ENCODE measurements around the gene MGST2.

The MGST2 gene

DNA sequence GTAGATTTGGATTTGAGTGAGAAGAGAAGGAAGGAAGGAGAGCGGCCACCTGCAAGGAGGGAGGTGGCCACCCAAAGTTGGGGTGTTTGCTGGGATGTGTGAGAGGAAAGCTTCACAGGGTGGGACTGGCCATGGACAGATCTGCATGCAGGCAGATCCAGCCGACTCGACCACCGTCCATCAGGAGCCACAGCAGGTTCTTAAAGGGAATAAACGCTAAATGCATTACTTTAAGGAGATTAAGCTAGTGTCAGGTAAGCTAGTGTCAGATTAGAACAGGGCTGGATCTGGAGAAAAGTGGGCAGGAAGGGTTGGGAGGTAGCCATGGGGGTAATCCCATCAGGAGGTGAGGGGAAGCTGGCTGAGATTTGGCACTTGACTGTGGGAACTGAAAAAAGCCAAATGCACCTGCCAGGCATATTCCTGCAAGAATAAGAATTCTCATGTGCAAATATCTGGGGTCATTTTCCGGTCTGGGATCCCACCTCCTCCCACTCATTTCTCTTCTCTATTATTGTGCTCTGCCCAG is 79.6 kb downstream of the MGST2 start:
- no peak for DNase-seq

DNA sequence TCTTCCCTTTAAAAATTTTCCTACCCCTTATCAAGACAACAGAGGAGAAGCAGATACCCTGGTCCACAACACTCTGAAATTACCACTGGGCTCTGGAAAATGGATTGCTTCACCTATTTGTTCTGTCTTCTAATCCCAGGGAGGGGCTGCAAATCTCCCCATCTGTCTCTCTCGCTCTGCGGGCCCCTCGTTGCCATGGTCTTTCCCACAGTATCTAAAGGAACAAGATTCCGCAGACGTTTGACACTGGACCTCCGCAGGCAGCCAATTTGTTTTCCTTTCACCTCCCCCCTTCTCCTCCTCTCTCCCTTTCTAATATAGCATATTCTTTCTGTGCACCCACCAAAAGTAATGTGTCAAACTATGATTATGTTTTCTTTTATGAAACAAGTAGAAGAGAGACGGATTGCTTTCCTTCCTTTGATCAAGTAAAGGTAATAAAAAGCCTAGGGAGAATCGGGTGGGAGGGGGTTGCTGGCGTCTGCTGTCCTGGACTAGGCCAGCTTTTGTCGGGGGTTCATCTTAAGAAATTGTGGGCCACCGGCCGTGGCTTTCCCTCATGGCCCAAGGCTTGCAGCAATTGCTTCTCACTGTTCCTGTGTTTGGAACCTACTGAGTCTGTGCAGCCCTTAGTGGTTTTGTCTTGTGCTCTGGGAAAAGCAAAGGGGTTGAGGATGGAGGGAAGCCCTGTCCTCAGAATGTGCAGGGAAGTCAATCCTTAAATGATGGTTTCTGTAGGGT is 81.0 kb downstream of the MGST2 start:
- DNase-seq, result no peak

DNA sequence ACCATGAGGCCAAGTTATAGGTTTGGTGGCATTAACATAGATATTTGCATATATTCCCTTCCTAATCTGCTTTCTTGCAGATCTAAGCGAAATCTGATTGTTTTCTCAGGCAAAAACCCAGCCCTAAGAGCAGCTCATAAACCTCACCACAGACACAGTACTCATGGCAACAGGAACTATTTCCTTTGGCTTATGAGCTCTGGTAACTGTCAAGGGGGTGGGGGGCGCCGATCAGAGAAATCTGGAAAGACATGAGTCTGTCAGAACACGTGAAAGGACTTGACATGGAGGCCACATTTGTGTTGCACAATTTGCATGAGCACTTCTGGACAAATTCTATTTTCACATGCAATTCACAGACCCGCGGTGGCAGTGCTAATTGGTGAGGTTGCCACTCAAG is 83.7 kb downstream of the MGST2 start:
- DNase-seq, result no peak

DNA sequence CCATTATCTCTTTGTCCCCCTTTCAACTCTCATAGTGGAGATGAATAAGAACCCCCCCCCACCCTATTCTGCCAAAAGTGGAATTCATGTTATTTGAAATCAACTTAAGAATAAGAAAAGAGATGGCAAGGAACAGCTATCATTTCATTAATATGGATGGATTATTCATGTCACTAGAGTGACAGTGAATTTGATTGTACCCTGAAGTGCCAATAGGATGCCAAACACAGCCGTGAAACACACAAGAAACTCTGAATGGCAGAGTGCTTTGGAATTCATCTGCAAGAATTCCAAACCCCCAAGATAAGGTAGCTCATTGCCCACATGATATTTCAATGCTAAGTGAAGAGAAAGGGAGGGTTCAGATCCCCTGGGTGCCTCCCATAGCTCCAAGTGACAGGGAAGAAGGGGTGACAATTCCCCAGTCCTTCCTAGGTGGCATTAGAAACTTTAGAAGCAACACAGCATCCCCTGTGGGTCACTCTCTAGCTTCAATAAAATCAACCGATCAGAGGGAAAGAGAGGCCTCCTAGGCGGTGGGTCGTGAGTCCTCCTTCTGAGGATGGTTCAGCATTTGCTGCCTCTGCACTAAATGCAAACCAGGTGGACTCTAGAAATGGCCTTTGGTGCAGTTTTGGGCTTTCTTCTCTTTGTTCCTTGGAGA is 84.3 kb downstream of the MGST2 start:
- DNase-seq, result no peak

DNA sequence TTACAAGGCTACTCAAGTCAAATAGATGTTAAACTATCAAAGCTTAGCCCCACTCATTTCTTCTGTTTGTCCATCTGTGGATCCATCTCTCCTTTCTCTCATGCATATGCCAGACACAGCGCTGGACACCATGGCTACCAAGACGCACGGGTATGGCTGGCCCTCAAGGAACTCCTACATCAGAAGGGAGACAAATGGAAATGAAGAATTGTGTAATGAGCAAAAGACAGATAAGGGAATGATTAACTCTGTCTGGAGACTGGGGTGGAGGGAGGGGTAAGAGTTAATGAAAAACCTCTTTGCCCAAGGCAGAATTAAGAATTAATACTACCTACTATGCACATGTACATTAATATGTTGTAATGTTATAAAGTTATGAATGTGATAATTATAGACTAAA is 88.1 kb downstream of the MGST2 start:
- DNase-seq, result no peak

All from NCI-H1436 treated with DMSO at 0.1 percent for 48 hours (cell line).